DND-41 (cell line): ENCODE data around the gene VPS35L.
"Not testable (repeated sequence)": the region's sequence is repeated elsewhere in the genome, so short reads cannot be mapped to it uniquely, and the experiment has no call there.

Experiments
- ATAC-seq: fragments of 200-7000 bp; cut with Tn5 transposase; 3 replicates; pipeline ENCODE4 v1.9.1; 2021; ENCODE audit warnings: low read depth; ENCODE audit not compliant: insufficient read depth
- DNase-seq: peaks from one replicate; pipeline ENCODE4 v3.0.0-alpha.2; 2020
- H2AFZ ChIP-seq: 2 replicates; pipeline ENCODE4 v1.6.0; 2012; ENCODE audit warnings: low read depth, low read length
- H3K27ac ChIP-seq: 2 replicates; pipeline ENCODE4 v1.5.1; 2012; ENCODE audit warnings: low read length, inconsistent platforms
- H3K27me3 ChIP-seq: fragments of 200-600 bp; sonication (generic); 2 replicates; pipeline ENCODE4 v1.6.0; 2012; ENCODE audit warnings: low read length, mild to moderate bottlenecking, inconsistent platforms; ENCODE audit not compliant: insufficient read depth, poor library complexity
- H3K36me3 ChIP-seq: 2 replicates; pipeline ENCODE4 v1.5.1; 2012; ENCODE audit warnings: low read length, inconsistent platforms; ENCODE audit not compliant: insufficient read depth
- H3K4me1 ChIP-seq: 2 replicates; pipeline ENCODE4 v1.5.1; 2012; ENCODE audit warnings: mild to moderate bottlenecking, low read length; ENCODE audit not compliant: insufficient read depth
- H3K4me2 ChIP-seq: 2 replicates; pipeline ENCODE4 v1.6.0; 2012; ENCODE audit warnings: mild to moderate bottlenecking, moderate library complexity, low read length, inconsistent platforms; ENCODE audit not compliant: insufficient read depth
- H3K4me3 ChIP-seq, 2 experiments: fragments of 200-600 bp in 1 of 2; shearing (Covaris generic) in 1 of 2; 2 replicates each; pipeline ENCODE4 v1.5.1; 2012 to 2016; ENCODE audit warnings: inconsistent platforms in 2 of 2, low read length in 2 of 2, mild to moderate bottlenecking in 2 of 2, low read depth in 1 of 2, moderate library complexity in 1 of 2
- H3K79me2 ChIP-seq: 2 replicates; pipeline ENCODE4 v1.6.0; 2012; ENCODE audit warnings: low read length, inconsistent platforms; ENCODE audit not compliant: insufficient read depth
- H3K9ac ChIP-seq: 2 replicates; pipeline ENCODE4 v1.6.0; 2012; ENCODE audit warnings: low read depth, mild to moderate bottlenecking, inconsistent platforms, low read length, moderate library complexity
- H3K9me3 ChIP-seq: 2 replicates; pipeline ENCODE4 v1.5.1; 2012; ENCODE audit warnings: low read length, moderate library complexity, mild to moderate bottlenecking, inconsistent platforms; ENCODE audit not compliant: insufficient read depth, severe bottlenecking
- H4K20me1 ChIP-seq: 2 replicates; pipeline ENCODE4 v1.6.0; 2012; ENCODE audit warnings: low read length; ENCODE audit not compliant: insufficient read depth
- EZH2 ChIP-seq: IDR thresholded peaks from 3 replicates; pipeline ENCODE4 v1.6.1; 2012; ENCODE audit warnings: borderline replicate concordance, low read depth, mild to moderate bottlenecking, moderate library complexity, low read length, inconsistent platforms; ENCODE audit not compliant: severe bottlenecking
- TF ChIP-seq, protein P1 (sequence below): IDR thresholded peaks from 2 replicates; pipeline ENCODE4 v1.5.1; 2012; ENCODE audit warnings: borderline replicate concordance, low read length, moderate library complexity, mild to moderate bottlenecking; ENCODE audit not compliant: poor library complexity, severe bottlenecking; ENCODE audit errors: extremely low read depth

The VPS35L gene

DNA sequence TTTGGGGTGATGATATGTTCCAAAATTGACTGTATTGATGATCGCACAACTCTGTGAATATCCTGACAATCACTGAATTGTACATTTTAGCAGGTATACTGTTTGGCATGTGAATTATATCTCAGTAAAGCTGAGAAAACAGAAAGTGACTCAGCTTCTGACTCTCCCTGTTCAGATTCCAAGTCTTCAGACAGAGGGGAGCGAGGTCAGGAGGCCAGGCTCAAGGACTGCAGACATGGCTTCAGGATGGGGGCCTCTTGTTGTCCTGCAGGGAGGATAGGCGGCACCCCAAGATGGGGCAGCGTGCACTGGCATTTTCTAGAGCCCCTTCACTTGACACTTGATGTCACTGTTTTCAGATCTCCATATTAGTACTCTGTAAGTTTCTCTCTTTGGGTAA, 116.9 kb downstream of the VPS35L start:
- Histone ChIP-seq H3K4me1 (no peaks in the 10 kb centered on the region), H3K79me2 (no peaks in the 10 kb centered on the region), H3K36me3 (peaks cover 39% of the 10 kb centered on the region; the same call in 1 of the 2 replicates), H2AFZ (no peak overlapping the region), H3K4me2 (no peak overlapping the region), H3K27ac (no peak overlapping the region), H4K20me1 (no peaks in the 10 kb centered on the region), H3K9ac (no peak overlapping the region), H3K9me3 (no peaks in the 10 kb centered on the region), H3K27me3 (no peaks in the 10 kb centered on the region), H3K4me3 (no peak overlapping the region)
- no peak for ATAC-seq
- no peak for DNase-seq
- TF ChIP-seq EZH2, result no peak
- TF ChIP-seq, protein P1, sequence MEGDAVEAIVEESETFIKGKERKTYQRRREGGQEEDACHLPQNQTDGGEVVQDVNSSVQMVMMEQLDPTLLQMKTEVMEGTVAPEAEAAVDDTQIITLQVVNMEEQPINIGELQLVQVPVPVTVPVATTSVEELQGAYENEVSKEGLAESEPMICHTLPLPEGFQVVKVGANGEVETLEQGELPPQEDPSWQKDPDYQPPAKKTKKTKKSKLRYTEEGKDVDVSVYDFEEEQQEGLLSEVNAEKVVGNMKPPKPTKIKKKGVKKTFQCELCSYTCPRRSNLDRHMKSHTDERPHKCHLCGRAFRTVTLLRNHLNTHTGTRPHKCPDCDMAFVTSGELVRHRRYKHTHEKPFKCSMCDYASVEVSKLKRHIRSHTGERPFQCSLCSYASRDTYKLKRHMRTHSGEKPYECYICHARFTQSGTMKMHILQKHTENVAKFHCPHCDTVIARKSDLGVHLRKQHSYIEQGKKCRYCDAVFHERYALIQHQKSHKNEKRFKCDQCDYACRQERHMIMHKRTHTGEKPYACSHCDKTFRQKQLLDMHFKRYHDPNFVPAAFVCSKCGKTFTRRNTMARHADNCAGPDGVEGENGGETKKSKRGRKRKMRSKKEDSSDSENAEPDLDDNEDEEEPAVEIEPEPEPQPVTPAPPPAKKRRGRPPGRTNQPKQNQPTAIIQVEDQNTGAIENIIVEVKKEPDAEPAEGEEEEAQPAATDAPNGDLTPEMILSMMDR, result no peak

DNA sequence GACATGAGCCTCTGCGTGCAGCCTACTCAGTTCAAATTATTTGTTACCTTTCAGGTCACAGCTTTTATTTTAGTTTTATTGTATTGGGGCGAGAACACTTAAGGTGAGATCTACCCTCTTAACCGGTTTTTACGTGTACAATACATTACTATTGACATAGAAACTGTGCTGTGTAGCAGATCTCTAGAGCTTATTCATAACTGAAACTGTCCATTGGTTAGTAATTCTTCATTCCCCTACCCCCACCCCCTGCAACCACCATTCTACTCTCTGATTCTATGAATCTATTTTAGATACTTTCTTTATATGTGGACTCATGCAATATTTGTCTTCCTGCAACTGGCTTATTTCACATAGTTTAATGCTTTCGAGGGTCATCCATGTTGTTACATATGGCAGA, 119.0 kb downstream of the VPS35L start:
- peaks cover 36% of the 10 kb centered on the region; the same call in 1 of the 2 replicates for H3K36me3 ChIP-seq
- H3K4me3 ChIP-seq, result no peak overlapping the region
- no peaks in the 10 kb centered on the region for H3K4me1 ChIP-seq
- no peak overlapping the region for H2AFZ ChIP-seq
- H3K27me3 ChIP-seq, result no peaks in the 10 kb centered on the region
- no peak overlapping the region for H3K27ac ChIP-seq
- H3K4me2 ChIP-seq, result no peak overlapping the region
- no peaks in the 10 kb centered on the region for H3K79me2 ChIP-seq
- TF ChIP-seq, protein P1, result no peak
- TF ChIP-seq EZH2, result no peak
- H3K9ac ChIP-seq, result no peak overlapping the region
- H3K9me3 ChIP-seq, result no peaks in the 10 kb centered on the region
- no peaks in the 10 kb centered on the region for H4K20me1 ChIP-seq
- no peak for DNase-seq
- no peak for ATAC-seq

DNA sequence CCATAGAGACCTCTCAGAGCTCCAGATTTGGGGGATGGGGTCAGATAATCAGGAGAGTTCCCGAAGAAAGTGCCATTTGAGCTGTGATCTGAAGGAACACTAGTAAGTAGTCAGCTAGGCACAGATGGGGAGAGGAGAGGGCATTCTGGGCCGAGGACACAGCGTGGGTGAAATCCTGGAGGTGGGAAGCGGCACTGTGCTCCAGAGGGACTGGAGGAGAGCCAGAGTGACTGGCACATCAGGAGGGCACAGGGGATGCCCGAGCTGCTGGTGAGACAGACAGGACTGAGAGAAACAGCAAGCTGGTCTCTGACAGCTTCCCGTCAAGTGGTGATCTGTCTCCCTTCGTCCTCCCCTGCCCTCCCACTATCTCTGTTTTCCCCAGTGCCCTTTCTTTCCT, 121.9 kb downstream of the VPS35L start:
- Histone ChIP-seq H3K9ac (no peak overlapping the region), H3K4me3 (no peak overlapping the region), H2AFZ (no peak overlapping the region), H3K27ac (no peak overlapping the region), H3K36me3 (peaks cover 33% of the 10 kb centered on the region), H3K4me1 (no peaks in the 10 kb centered on the region), H4K20me1 (no peaks in the 10 kb centered on the region), H3K4me2 (no peak overlapping the region), H3K27me3 (no peaks in the 10 kb centered on the region), H3K79me2 (no peaks in the 10 kb centered on the region), H3K9me3 (no peaks in the 10 kb centered on the region)
- DNase-seq, result no peak
- ATAC-seq, result no peak
- TF ChIP-seq, protein P1, result no peak
- TF ChIP-seq EZH2, result no peak

DNA sequence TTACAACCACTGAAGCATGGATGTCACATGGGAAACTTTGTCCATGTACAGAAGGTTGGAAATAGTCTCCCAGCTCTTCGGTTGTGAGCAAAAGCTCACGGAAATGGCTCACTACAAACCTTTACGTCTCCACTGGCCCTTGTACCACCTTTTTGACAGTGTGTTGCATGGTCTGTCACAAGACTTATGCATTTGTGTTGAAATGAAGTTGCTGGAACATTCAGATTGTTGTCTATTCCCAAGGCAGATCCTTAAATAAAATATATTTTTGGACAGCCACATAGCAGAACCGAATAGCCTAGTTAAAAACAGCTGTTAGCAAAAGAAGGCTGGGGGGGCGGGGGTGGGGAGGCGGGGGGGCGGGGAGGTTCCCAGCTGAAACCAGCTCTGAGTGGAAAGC, 123.3 kb downstream of the VPS35L start:
- no peaks in the 10 kb centered on the region for H3K27me3 ChIP-seq
- H3K9me3 ChIP-seq, result no peaks in the 10 kb centered on the region
- H4K20me1 ChIP-seq, result no peaks in the 10 kb centered on the region
- H3K4me1 ChIP-seq, result no peaks in the 10 kb centered on the region
- H2AFZ ChIP-seq, result no peak overlapping the region
- H3K36me3 ChIP-seq, result peaks cover 45% of the 10 kb centered on the region
- ATAC-seq (no peak), DNase-seq (no peak)
- no peak overlapping the region for H3K9ac ChIP-seq
- no peak for TF ChIP-seq EZH2
- TF ChIP-seq, protein P1, result no peak
- no peaks in the 10 kb centered on the region for H3K79me2 ChIP-seq
- no peak overlapping the region for H3K27ac ChIP-seq
- no peak overlapping the region for H3K4me2 ChIP-seq
- H3K4me3 ChIP-seq, result no peak overlapping the region

DNA sequence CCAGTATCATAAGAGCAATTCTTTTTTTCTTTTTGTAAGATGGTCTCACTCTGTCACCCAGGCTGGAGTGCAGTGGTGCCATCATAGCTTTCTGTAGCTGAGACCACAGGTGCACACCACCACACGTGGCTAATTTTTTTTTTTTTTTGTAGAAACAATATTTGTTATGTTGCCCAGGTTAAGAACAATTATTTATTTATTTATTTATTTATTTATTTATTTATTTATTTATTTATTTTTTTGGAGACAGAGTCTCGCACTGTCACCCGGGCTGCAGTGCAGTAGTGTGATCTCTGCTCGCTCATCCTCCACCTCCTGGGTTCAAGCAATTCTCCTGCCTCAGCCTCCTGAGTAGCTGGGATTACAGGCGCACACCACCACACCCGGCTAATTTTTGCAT, 123.8 kb downstream of the VPS35L start:
- ATAC-seq, H3K9ac ChIP-seq: not testable (repeated sequence)

More for the DNA sequence above, 123.8 kb downstream of the VPS35L start:
- not testable (repeated sequence) for DNase-seq, H3K9me3 ChIP-seq, H3K4me3 ChIP-seq, H3K79me2 ChIP-seq, H3K27me3 ChIP-seq, H2AFZ ChIP-seq, H3K27ac ChIP-seq, H3K4me1 ChIP-seq, H4K20me1 ChIP-seq, H3K4me2 ChIP-seq
- H3K36me3 ChIP-seq, result peaks cover 49% of the 10 kb centered on the region
